Measurements from ENCODE around the gene OR6N1. TPM values are rescaled to one million over a fixed set of nuclear protein-coding genes. Genes with fewer than 3 reads are reported as not detected.

OR6N1 gene
- total RNA-seq, 1 donor from 2014 or later = not detected

- Mint-ChIP-seq H3K9me3 (ENCODE audit: low read depth) (no peaks in the 10 kb centered on the region), H3K27ac (no peak overlapping the region), H3K36me3 (ENCODE audit: insufficient read depth) (no peaks in the 10 kb centered on the region), H3K27me3 (peaks cover 4% of the 10 kb centered on the region), H3K4me3 (ENCODE audit: low read depth) (no peak overlapping the region), H3K4me1 (ENCODE audit: low read depth) (peaks cover 2% of the 10 kb centered on the region)
- no peak for TF ChIP-seq CTCF (IDR thresholded peaks at IDR 0.05; ENCODE audit: unreplicated experiment)
- DNase-seq (ENCODE audit: low spot score, unreplicated experiment) = no peak
Measured at GRCh38 chr1:158730453-158730852, 41.5 kb downstream of the OR6N1 start.

- Mint-ChIP-seq H3K4me3 (ENCODE audit: low read depth) (no peak overlapping the region), H3K27ac (no peak overlapping the region), H3K27me3 (peaks cover 7% of the 10 kb centered on the region), H3K9me3 (ENCODE audit: low read depth) (no peaks in the 10 kb centered on the region), H3K36me3 (ENCODE audit: insufficient read depth) (no peaks in the 10 kb centered on the region), H3K4me1 (ENCODE audit: low read depth) (peaks cover 2% of the 10 kb centered on the region)
- no peak for TF ChIP-seq CTCF (IDR thresholded peaks at IDR 0.05; ENCODE audit: unreplicated experiment)
- no peak for DNase-seq (ENCODE audit: low spot score, unreplicated experiment)
Measured at GRCh38 chr1:158728510-158729225, 43.3 kb downstream of the OR6N1 start.

- TF ChIP-seq CTCF (IDR thresholded peaks at IDR 0.05; ENCODE audit: unreplicated experiment) = no peak
- Mint-ChIP-seq H3K4me1 (ENCODE audit: low read depth) (peaks cover 2% of the 10 kb centered on the region), H3K4me3 (ENCODE audit: low read depth) (no peak overlapping the region), H3K27me3 (peaks cover 10% of the 10 kb centered on the region), H3K27ac (no peak overlapping the region), H3K36me3 (ENCODE audit: insufficient read depth) (no peaks in the 10 kb centered on the region), H3K9me3 (ENCODE audit: low read depth) (no peaks in the 10 kb centered on the region)
- no peak for DNase-seq (ENCODE audit: low spot score, unreplicated experiment)
Measured at GRCh38 chr1:158724442-158724841, 47.6 kb downstream of the OR6N1 start.

GRCh38 chr1:158720620-158721019 lies 51.4 kb downstream of the OR6N1 start, which contains the start of gene OR6K3:
Gene OR6K3 (minus strand): TSS chr1:158720720. CDS start chr1:158718115, 2,605 bp downstream.
- Mint-ChIP-seq H3K4me3 (ENCODE audit: low read depth) (no peak within 1 kb of the TSS), H3K27ac (no peak within 1 kb of the TSS), H3K4me1 (ENCODE audit: low read depth) (no peaks in the 10 kb centered on the region), H3K27me3 (peaks cover 7% of the 10 kb centered on the region), H3K9me3 (ENCODE audit: low read depth) (no peaks in the 10 kb centered on the region), H3K36me3 (ENCODE audit: insufficient read depth) (no peaks in the 10 kb centered on the region)
- no peak for DNase-seq (ENCODE audit: low spot score, unreplicated experiment)
- no peak for TF ChIP-seq CTCF (IDR thresholded peaks at IDR 0.05; ENCODE audit: unreplicated experiment)

- Mint-ChIP-seq H3K27me3 (peaks cover 5% of the 10 kb centered on the region), H3K27ac (no peak overlapping the region), H3K9me3 (ENCODE audit: low read depth) (no peaks in the 10 kb centered on the region), H3K36me3 (ENCODE audit: insufficient read depth) (no peaks in the 10 kb centered on the region), H3K4me1 (ENCODE audit: low read depth) (no peaks in the 10 kb centered on the region), H3K4me3 (ENCODE audit: low read depth) (no peak overlapping the region)
- DNase-seq (ENCODE audit: low spot score, unreplicated experiment) = no peak
- TF ChIP-seq CTCF (IDR thresholded peaks at IDR 0.05; ENCODE audit: unreplicated experiment) = no peak
Measured at GRCh38 chr1:158719664-158720063, 52.3 kb downstream of the OR6N1 start.

Measured in progenitor cell of endocrine pancreas (in vitro differentiated cells).